Large intestine (tissue), 3 donors: Measurements from ENCODE around the gene NINJ2. TPM values are rescaled to one million over a fixed set of nuclear protein-coding genes. Genes with fewer than 3 reads are reported as not detected.

Experiments
- DNase-seq, 2 donors: peaks; one replicate each; pipeline versions ENCODE4 v3.0.0 to v3.0.0-alpha.2; 2013
- H3K27ac ChIP-seq: one replicate; pipeline ENCODE4 v1.5.1; 2013; ENCODE audit warnings: low read length
- H3K27me3 ChIP-seq: 2 replicates; pipeline ENCODE4 v1.6.1; 2013; ENCODE audit warnings: low read length; ENCODE audit not compliant: control insufficient read depth, insufficient read depth
- H3K36me3 ChIP-seq: 2 replicates; pipeline ENCODE4 v1.6.1; 2013; ENCODE audit warnings: low read length; ENCODE audit not compliant: control insufficient read depth, insufficient read depth
- H3K4me1 ChIP-seq: one replicate; pipeline ENCODE4 v1.6.1; 2013; ENCODE audit warnings: low read length; ENCODE audit not compliant: control insufficient read depth, insufficient read depth
- H3K4me3 ChIP-seq: one replicate; pipeline ENCODE4 v1.5.1; 2013; ENCODE audit warnings: low read length
- H3K9me3 ChIP-seq: one replicate; pipeline ENCODE4 v1.6.1; 2013; ENCODE audit warnings: mild to moderate bottlenecking, low read depth, low read length, moderate library complexity; ENCODE audit not compliant: control insufficient read depth
- WGBS: methylation state at CpG from one replicate; pipeline ENCODE4 v1.1.5; 2013; ENCODE audit warnings: low lambda C conversion rate; ENCODE audit not compliant: insufficient coverage; 5-methylcytosine and 5-hydroxymethylcytosine counted together
- polyA plus RNA-seq: library from polyadenylated mRNA; unstranded; fragments of 120-200 nt; gene quantifications from one replicate; pipeline ENCODE4 v1.2.1, GENCODE V29; 2013

Gene NINJ2
- polyA plus RNA-seq, 1 donor = 2.8 TPM

DNA sequence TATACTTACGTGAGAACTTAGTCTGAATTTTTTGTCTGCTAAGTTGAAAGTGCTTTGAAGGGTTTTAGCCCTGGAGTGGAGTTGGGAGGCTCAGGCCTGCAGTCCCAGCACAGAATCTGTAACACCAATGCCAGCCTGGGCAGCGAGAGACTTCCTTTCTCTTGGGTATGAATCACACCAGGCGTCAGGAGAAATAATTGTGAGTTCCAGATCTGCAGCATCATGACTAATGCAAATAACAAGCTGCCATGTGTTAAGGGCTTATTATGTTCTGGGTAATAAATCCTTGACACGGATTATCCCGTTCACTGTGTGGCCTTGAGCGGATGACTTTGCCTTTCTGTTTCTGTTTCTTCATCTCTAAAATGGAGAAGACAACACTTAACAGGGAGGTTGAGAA, 132.9 kb downstream of the NINJ2 start:
- Histone ChIP-seq H3K9me3 (no peaks in the 10 kb centered on the region), H3K4me3 (no peak overlapping the region), H3K4me1 (no peaks in the 10 kb centered on the region), H3K27me3 (no peaks in the 10 kb centered on the region), H3K27ac (no peak overlapping the region), H3K36me3 (no peaks in the 10 kb centered on the region)
- no peak for DNase-seq
- WGBS = 100% methylated on average over 1 of the region's 6 CpGs

DNA sequence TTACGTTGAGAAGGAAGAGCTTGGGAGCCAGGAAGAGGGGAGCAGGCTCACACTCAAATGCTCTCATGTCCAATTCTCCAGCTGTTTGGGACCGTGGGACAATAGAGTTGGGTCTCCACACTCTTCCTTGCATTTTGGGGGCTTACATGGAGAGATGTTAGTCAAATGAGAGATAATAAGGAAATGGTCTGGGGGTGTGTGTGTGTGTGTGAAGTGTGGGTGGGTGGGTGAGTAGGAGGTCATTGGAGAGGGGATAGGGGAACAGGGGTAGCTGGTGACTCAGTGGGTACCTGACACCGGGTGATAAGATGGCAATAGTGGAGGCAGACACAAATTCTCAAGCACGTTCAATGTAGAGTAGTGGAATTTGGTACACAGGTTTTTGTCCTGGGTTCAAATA, 135.5 kb downstream of the NINJ2 start:
- Histone ChIP-seq H3K9me3 (no peaks in the 10 kb centered on the region), H3K27me3 (no peaks in the 10 kb centered on the region), H3K4me1 (no peaks in the 10 kb centered on the region), H3K36me3 (no peaks in the 10 kb centered on the region), H3K4me3 (no peak overlapping the region), H3K27ac (no peak overlapping the region)
- WGBS = no CpG with 5 or more reads among the region's 4 CpGs
- no peak for DNase-seq

DNA sequence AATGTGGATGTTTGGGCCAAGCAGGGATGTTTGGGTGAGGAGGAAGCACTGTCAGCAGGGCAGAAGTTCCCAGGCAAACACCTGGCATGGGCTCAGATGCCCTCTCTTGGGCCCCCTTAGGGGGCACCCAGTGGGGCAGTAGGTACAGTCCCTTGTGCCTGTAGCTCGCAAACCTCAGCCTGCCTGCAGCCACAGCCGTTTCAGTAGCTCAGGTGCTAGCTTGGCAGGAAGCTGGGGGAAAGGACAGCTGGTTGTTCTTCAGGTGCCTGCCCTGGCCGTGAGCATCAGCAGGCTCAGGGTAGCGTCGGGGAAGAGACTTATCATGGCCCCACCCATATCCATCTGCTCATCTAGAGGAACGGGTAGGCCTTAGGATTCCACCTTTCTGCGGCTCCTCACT, 136.0 kb downstream of the NINJ2 start:
- H3K27me3 ChIP-seq = no peaks in the 10 kb centered on the region
- no peaks in the 10 kb centered on the region for H3K36me3 ChIP-seq
- no peak for DNase-seq
- H3K27ac ChIP-seq = no peak overlapping the region
- no CpG with 5 or more reads among the region's 7 CpGs for WGBS
- H3K9me3 ChIP-seq = no peaks in the 10 kb centered on the region
- H3K4me3 ChIP-seq = no peak overlapping the region
- no peaks in the 10 kb centered on the region for H3K4me1 ChIP-seq

- no peak for DNase-seq
- Histone ChIP-seq H3K4me1 (no peaks in the 10 kb centered on the region), H3K36me3 (no peaks in the 10 kb centered on the region), H3K27me3 (no peaks in the 10 kb centered on the region), H3K27ac (no peak overlapping the region), H3K9me3 (no peaks in the 10 kb centered on the region), H3K4me3 (no peak overlapping the region)
- no CpG with 5 or more reads among the region's 6 CpGs for WGBS
These were observed 137.2 kb downstream of the NINJ2 start for GRCh38 chr12:526089-526488.

DNA sequence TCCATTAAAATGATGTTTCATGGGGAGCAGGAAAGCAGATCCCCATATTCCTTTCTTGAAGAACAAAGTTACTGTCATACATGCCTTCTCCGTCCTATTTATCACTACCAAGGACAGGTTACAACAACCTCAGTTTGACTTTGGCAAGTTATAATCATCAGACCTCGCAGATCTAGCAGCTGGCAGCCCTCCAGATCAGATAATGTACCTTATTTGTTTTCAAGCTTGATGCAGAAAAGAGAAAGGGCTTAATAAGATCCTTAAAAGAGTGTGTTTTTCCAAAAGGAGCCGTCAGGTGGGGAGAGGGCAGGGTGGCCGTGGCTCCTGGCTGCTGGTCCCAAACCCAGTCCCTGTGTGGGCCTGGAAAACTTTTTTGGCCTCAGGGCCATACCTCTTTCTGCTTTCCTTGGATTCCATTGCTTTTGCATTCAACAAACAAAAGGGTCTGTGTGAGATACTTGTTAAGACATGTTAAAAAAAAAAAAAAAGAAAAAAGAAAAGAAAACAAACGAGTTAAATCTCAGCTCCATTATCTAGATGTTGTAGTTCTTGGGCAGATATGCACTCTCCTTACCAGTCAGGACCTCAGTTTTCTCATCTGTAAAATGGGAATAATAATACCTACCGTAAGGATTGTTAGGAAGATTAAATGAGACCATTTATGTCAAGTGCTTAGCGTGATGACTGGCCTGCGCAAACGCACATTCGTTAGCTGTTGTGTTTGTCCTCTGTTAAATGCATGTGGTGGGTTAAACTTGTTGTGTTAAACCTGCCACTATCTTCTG, 138.9 kb downstream of the NINJ2 start:
- Histone ChIP-seq H3K27ac (no peak overlapping the region), H3K36me3 (no peaks in the 10 kb centered on the region), H3K27me3 (no peaks in the 10 kb centered on the region), H3K4me1 (no peaks in the 10 kb centered on the region), H3K4me3 (no peak overlapping the region), H3K9me3 (no peaks in the 10 kb centered on the region)
- WGBS = 80% methylated on average over 1 of the region's 10 CpGs
- no peak for DNase-seq

DNA sequence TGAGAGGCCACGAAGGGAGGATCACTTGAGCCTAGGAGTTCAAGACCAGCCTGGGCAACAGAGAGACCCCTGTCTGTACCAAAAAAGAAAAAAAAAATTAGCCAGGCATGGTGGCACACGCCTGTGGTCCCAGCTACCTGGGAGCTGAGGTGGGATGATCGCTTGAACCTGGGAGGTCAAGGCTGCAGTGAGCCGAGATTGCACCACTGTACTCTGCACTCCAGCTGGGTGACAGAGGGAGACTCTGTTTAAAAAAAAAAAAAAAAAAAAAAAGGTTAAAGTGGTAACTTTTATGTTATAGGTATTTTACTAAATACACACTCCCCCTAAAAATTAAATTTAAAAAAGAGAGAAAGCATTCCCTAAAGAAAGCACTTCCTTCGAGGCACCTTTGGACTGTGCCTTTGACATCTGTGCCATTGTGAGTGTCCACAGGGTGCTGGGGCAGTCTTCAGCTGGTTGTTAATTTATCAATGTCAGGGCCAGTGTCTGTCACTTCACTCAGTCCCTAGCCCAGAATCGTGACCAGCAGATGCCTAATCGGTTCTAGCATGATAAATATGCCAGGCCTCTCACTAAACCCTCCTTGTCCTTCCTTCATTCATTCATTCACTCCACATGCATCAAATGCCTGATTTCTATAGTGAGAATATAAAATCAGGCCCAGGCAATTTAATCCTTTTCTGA, 140.4 kb downstream of the NINJ2 start:
- Histone ChIP-seq H3K4me1 (no peaks in the 10 kb centered on the region), H3K27ac (no peak overlapping the region), H3K9me3 (no peaks in the 10 kb centered on the region), H3K4me3 (no peak overlapping the region), H3K27me3 (no peaks in the 10 kb centered on the region), H3K36me3 (no peaks in the 10 kb centered on the region)
- no CpG with 5 or more reads among the region's 7 CpGs for WGBS
- no peak for DNase-seq

DNA sequence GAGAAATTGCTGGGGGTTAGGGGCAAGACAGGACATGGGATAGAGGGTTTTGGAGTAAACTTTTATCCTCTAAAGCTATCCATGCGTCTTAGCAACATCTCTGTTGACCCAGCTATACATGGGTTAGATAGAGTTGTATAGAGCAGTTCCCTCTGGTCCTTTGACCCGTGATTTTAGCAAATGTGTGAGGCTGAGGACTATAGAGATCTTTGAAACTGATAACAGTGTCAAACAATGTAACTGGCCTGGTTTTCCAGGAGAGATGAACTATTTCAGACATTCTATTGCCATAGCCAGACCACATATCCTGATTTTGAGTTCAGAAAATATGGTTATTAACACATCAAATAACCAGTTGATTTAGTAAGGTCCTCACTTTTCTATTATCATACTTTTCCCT, 143.1 kb downstream of the NINJ2 start:
- Histone ChIP-seq H3K4me1 (no peaks in the 10 kb centered on the region), H3K27me3 (no peaks in the 10 kb centered on the region), H3K36me3 (no peaks in the 10 kb centered on the region), H3K9me3 (no peaks in the 10 kb centered on the region), H3K27ac (no peak overlapping the region), H3K4me3 (no peak overlapping the region)
- WGBS = no CpG with 5 or more reads among the region's 2 CpGs
- DNase-seq = no peak

- Histone ChIP-seq H3K9me3 (peaks cover 5% of the 10 kb centered on the region), H3K4me1 (no peaks in the 10 kb centered on the region), H3K27ac (no peak overlapping the region), H3K4me3 (no peak overlapping the region), H3K36me3 (no peaks in the 10 kb centered on the region), H3K27me3 (no peaks in the 10 kb centered on the region)
- no peak for DNase-seq
- WGBS = no CpG with 5 or more reads among the region's 3 CpGs
These were observed 145.7 kb downstream of the NINJ2 start for GRCh38 chr12:517538-517937.

Other genes with a start within 250 kb of the NINJ2 start
- 5.9 TPM for gene B4GALNT3, start 203.5 kb downstream of the NINJ2 start, polyA plus RNA-seq
- 56.4 TPM for gene WNK1, start 89.1 kb upstream of the NINJ2 start, polyA plus RNA-seq